Panc1 (cell line): ENCODE data around the gene PORCN. TPM values are rescaled to one million over a fixed set of nuclear protein-coding genes. Genes with fewer than 3 reads are reported as not detected.
"Not testable (repeated sequence)": the region's sequence is repeated elsewhere in the genome, so short reads cannot be mapped to it uniquely, and the experiment has no call there.

Experiments used
- ATAC-seq: fragments of 200-7000 bp; cut with Tn5 transposase; 2 replicates; pipeline ENCODE4 v1.9.1; 2020; ENCODE audit warnings: mild to moderate bottlenecking, moderate library complexity
- BruUV-seq: library from RNA; stranded (reverse); fragments of 400-500 nt; replicated peaks from 2 replicates; lab custom pipeline; 2021; lab: Mats Ljungman, UMichigan
- CTCF ChIA-PET: fragments of 300-600 bp; sonication (Branson Sonifier 250); formaldehyde crosslinking; loops from one replicate; lab custom pipeline; 2022; ENCODE audit warnings: antibody characterized with exemption; lab: Charles Lee
- POLR2A ChIA-PET: fragments of 300-600 bp; sonication (Branson Sonifier 250); formaldehyde crosslinking; loops from one replicate; lab custom pipeline; 2022; ENCODE audit warnings: antibody characterized with exemption; lab: Charles Lee
- DNase-seq: peaks from one replicate; pipeline ENCODE4 v3.0.0-alpha.2; 2010; ENCODE audit warnings: low read depth, low spot score
- H3K27ac ChIP-seq: 2 replicates; pipeline ENCODE4 v1.5.1; 2011; ENCODE audit warnings: mild to moderate bottlenecking, low read length, inconsistent platforms
- H3K27me3 ChIP-seq: fragments of 200-500 bp; sonication (Bioruptor generic); 2 replicates; pipeline ENCODE4 v1.6.0; 2014; ENCODE audit warnings: low read length, inconsistent platforms; ENCODE audit not compliant: control insufficient read depth, insufficient read depth
- H3K36me3 ChIP-seq: fragments of 200-500 bp; sonication (Bioruptor generic); 2 replicates; pipeline ENCODE4 v1.5.1; 2014; ENCODE audit warnings: inconsistent platforms, mild to moderate bottlenecking, low read length, moderate library complexity; ENCODE audit not compliant: control insufficient read depth, insufficient read depth
- H3K4me1 ChIP-seq: 2 replicates; pipeline ENCODE4 v1.5.1; 2011; ENCODE audit warnings: inconsistent platforms, mild to moderate bottlenecking, low read length, moderate library complexity; ENCODE audit not compliant: control insufficient read depth, insufficient read depth
- H3K4me3 ChIP-seq, 2 experiments: 2 replicates each; pipeline ENCODE4 v1.5.1; 2011 to 2012; ENCODE audit warnings: low read depth in 2 of 2, low read length in 2 of 2, mild to moderate bottlenecking in 2 of 2, inconsistent platforms in 1 of 2, moderate library complexity in 1 of 2
- H3K9me3 ChIP-seq: fragments of 200-500 bp; sonication (Bioruptor generic); 2 replicates; pipeline ENCODE4 v1.5.1; 2014; ENCODE audit warnings: low read depth, mild to moderate bottlenecking, inconsistent platforms, low read length, moderate library complexity; ENCODE audit not compliant: control insufficient read depth, insufficient read depth
- CTCF ChIP-seq: fragments of 450-650 bp; IDR thresholded peaks from 2 replicates; pipeline ENCODE4 v1.5.1; 2017; ENCODE audit warnings: mild to moderate bottlenecking
- POLR2AphosphoS5 ChIP-seq: IDR thresholded peaks from 2 replicates; pipeline ENCODE4 v1.6.1; 2012; ENCODE audit warnings: mild to moderate bottlenecking, low read depth, low read length, moderate library complexity
- REST ChIP-seq, 2 experiments: IDR thresholded peaks; 2 replicates each; pipeline ENCODE4 v1.6.1; 2011 to 2012; ENCODE audit warnings: low read depth in 2 of 2, control low read depth in 1 of 2, low read length in 1 of 2, mild to moderate bottlenecking in 1 of 2, moderate library complexity in 1 of 2; ENCODE audit not compliant: insufficient read depth in 1 of 2
- SIN3A ChIP-seq: IDR thresholded peaks from 2 replicates; pipeline ENCODE4 v1.6.1; 2012; ENCODE audit warnings: low read depth, mild to moderate bottlenecking, low read length, moderate library complexity, borderline replicate concordance; ENCODE audit not compliant: insufficient read depth
- TCF7L2 ChIP-seq: IDR thresholded peaks from 2 replicates; pipeline ENCODE4 v1.6.1; 2011; ENCODE audit warnings: mild to moderate bottlenecking, low read depth, low read length, inconsistent platforms
- in situ Hi-C: cut with HindIII; loops from 2 replicates; pipeline ENCODE4 v1.10.0; 2016; ENCODE audit warnings: low sequenced_read_pairs, low pct_unique_long_range_greater_than_20kb
- intact Hi-C: fragments of 100-400 bp; cut with micrococcal nuclease; formaldehyde crosslinking; loops from one replicate; pipeline ENCODE4 v1.10.0; 2022; ENCODE audit not compliant: unreplicated experiment
- total RNA-seq: library from RNA; stranded (reverse); gene quantifications from one replicate; pipeline ENCODE4 v1.2.1, GENCODE V29; 2021; ENCODE audit not compliant: unreplicated experiment

Gene PORCN
- total RNA-seq, 1 experiment from 2014 or later = 8.6 TPM

DNA sequence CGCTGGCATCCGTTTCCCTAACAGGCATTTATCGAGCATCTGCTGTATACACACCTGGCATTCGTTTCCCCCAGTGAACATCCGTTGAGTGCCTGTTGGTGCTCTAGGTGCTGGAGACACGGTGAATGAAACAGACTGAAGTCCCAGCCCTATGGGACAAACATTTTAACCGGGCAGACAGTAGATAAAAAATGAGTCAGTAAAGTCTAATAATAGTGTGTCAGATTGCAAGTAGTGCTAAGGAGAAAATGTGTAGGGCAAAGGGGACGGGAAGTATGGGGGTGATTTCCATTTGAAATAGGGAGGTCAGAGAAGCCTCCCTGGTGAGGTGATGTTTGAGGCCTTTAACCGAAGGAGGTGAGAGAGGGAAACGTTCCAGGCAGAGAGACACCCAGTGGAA lies 7.5 kb downstream of the PORCN start:
- intact Hi-C loops = no loop called here
- ChIA-PET CTCF (no interaction called here), POLR2A (no interaction called here)
- no peak overlapping the region for H3K4me3 ChIP-seq
- H3K27me3 ChIP-seq = no peaks in the 10 kb centered on the region
- no peaks in the 10 kb centered on the region for H3K4me1 ChIP-seq
- no peaks in the 10 kb centered on the region for H3K36me3 ChIP-seq
- no peak for TF ChIP-seq REST (IDR thresholded peaks at IDR 0.05; ENCODE audit: insufficient read depth in 1 of 2, low read depth in 2 of 2, low read length in 1 of 2)
- no peak for TF ChIP-seq TCF7L2
- no peak for TF ChIP-seq SIN3A
- TF ChIP-seq POLR2AphosphoS5 = no peak
- no peak for TF ChIP-seq CTCF
- BruUV-seq = no TSS peak
- no peak overlapping the region for H3K27ac ChIP-seq
- ATAC-seq = no peak
- in situ Hi-C loops = no loop called here
- no peaks in the 10 kb centered on the region for H3K9me3 ChIP-seq
- no peak for DNase-seq

DNA sequence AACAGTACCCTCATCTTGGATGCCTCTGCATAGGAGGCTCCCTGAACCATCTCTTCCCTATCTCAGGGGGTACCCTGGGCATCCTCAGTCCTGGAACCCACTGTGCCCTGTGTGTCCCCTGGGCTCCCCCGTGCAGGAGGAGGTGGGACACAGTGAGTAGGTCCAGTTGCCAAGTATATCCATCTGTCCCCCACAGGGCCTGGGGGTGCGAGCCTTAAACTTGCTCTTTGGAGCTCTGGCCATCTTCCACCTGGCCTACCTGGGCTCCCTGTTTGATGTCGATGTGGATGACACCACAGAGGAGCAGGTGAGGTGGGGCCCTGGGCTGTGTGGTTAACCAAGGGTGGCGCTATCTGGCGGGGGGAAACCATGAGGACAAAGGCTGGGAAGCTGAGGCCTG lies 8.2 kb downstream of the PORCN start:
- CTCF ChIA-PET = no interaction called here
- TF ChIP-seq POLR2AphosphoS5 = no peak
- no peak for TF ChIP-seq SIN3A
- TF ChIP-seq REST (IDR thresholded peaks at IDR 0.05; ENCODE audit: insufficient read depth in 1 of 2, low read depth in 2 of 2, low read length in 1 of 2) = no peak
- Histone ChIP-seq H3K36me3 (no peaks in the 10 kb centered on the region), H3K4me3 (no peak overlapping the region), H3K27ac (no peak overlapping the region), H3K4me1 (no peaks in the 10 kb centered on the region), H3K27me3 (no peaks in the 10 kb centered on the region), H3K9me3 (no peaks in the 10 kb centered on the region)
- intact Hi-C loops (no loop called here), in situ Hi-C loops (no loop called here)
- BruUV-seq = no TSS peak
- ATAC-seq (no peak), DNase-seq (no peak)
- POLR2A ChIA-PET = no interaction called here

DNA sequence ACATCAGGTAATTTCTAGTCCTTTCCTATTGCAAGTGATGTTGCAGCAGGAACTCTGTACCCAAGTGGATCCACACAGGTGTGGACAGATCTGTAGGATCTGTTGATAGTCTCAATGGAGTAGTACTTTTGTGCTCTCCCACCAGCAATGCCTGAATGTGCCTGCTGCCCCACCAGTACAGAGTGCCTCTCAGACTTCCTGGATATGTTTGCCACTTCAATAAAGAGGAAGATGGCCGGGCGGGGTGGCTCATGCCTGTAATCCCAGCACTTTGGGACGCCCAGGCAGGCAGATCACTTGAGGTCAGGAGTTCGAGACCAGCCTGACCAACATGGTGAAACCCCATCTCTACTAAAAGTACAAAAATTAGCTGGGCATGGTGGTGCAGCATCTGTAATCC lies 10.7 kb downstream of the PORCN start:
- DNase-seq, in situ Hi-C loops, ATAC-seq, H3K9me3 ChIP-seq, H3K4me3 ChIP-seq, CTCF ChIA-PET, H3K27me3 ChIP-seq, H3K27ac ChIP-seq, intact Hi-C loops, POLR2A ChIA-PET, BruUV-seq, H3K4me1 ChIP-seq, H3K36me3 ChIP-seq: not testable (repeated sequence)
